ENCODE data around the gene UBP1.
"Not testable (repeated sequence)": the region's sequence is repeated elsewhere in the genome, so short reads cannot be mapped to it uniquely, and the experiment has no call there.

UBP1 gene

GRCh38 chr3:33424606-33425452, 15.4 kb downstream of the UBP1 start:
- Histone ChIP-seq H3K27me3 (replicated peaks; ENCODE audit: control insufficient read depth, insufficient read depth, low read length, poor library complexity, severe bottlenecking) (no peaks in the 10 kb centered on the region), H3K4me1 (ENCODE audit: control insufficient read depth, insufficient read depth, low read length, poor library complexity, severe bottlenecking) (peaks cover 7% of the 10 kb centered on the region), H3K9me3 (ENCODE audit: control insufficient read depth, low read length) (no peaks in the 10 kb centered on the region), H3K4me3 (ENCODE audit: insufficient read depth, low read depth, low read length, poor library complexity, severe bottlenecking) (no peak overlapping the region), H3K27ac (ENCODE audit: insufficient read depth, low read length, poor library complexity, severe bottlenecking) (no peak overlapping the region), H3K36me3 (ENCODE audit: control insufficient read depth, insufficient read depth, low read length) (peaks cover 31% of the 10 kb centered on the region)
- no peak for DNase-seq

DNA sequence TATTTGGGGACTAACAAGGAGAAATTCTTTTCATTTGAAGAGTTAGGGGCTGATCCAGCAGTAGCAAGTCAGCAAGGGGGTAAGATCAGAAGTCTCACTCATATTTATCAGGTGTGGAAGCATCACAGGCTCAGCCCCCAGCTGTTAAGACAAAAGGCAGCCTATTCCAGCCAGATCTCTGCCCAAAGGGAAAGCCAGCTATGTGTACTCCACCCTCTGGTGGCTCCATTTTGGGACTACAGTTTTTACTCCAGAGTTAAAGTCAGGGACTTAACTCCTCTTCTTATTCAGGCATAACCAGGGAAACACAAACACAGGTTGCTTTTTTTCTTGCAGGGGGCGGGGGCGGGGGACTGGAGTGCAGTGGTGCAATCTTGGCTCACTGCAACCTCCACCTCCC, 19.2 kb downstream of the UBP1 start:
- Histone ChIP-seq H3K27ac (ENCODE audit: insufficient read depth, low read length, poor library complexity, severe bottlenecking) (no peak overlapping the region), H3K27me3 (replicated peaks; ENCODE audit: control insufficient read depth, insufficient read depth, low read length, poor library complexity, severe bottlenecking) (no peaks in the 10 kb centered on the region), H3K4me1 (ENCODE audit: control insufficient read depth, insufficient read depth, low read length, poor library complexity, severe bottlenecking) (no peaks in the 10 kb centered on the region), H3K9me3 (ENCODE audit: control insufficient read depth, low read length) (no peaks in the 10 kb centered on the region), H3K36me3 (ENCODE audit: control insufficient read depth, insufficient read depth, low read length) (peaks cover 45% of the 10 kb centered on the region), H3K4me3 (ENCODE audit: insufficient read depth, low read depth, low read length, poor library complexity, severe bottlenecking) (no peak overlapping the region)
- DNase-seq: no peak

- H3K4me1 ChIP-seq (ENCODE audit: control insufficient read depth, insufficient read depth, low read length, poor library complexity, severe bottlenecking): no peaks in the 10 kb centered on the region
- no peaks in the 10 kb centered on the region for H3K27me3 ChIP-seq (replicated peaks; ENCODE audit: control insufficient read depth, insufficient read depth, low read length, poor library complexity, severe bottlenecking)
- no peak overlapping the region for H3K27ac ChIP-seq (ENCODE audit: insufficient read depth, low read length, poor library complexity, severe bottlenecking)
- H3K36me3 ChIP-seq (ENCODE audit: control insufficient read depth, insufficient read depth, low read length): peaks cover 41% of the 10 kb centered on the region
- no peak for DNase-seq
- H3K9me3 ChIP-seq (ENCODE audit: control insufficient read depth, low read length): no peaks in the 10 kb centered on the region
- H3K4me3 ChIP-seq (ENCODE audit: insufficient read depth, low read depth, low read length, poor library complexity, severe bottlenecking): no peak overlapping the region
Observed at GRCh38 chr3:33419948-33420347, 20.3 kb downstream of the UBP1 start.

DNA sequence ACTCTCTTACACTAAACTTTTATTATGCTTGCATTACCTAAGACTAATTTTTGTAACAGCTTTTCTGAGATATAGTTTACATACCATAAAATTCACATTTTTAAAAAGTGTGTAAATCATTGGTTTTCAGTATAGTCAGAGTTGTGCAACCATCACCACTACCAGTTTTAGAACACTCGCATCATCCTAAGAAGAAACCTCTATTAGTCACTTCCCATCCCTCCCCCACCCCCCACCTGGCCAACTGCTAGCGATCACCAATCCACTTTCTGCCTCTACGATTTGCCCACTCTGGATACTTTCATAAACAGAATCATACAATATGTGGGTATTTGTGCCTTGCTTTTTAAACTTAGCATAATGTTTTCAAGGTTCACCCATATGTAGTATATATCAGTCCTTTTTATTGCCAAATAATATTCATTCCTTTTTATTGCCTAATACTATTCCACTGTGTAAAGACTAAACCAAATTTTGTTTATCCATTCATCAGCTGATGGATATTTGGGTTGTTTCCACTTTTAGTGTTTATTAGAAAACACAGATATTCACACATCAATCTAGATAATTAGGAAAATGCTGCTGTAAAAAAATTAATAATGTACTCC, 23.0 kb downstream of the UBP1 start:
- H3K4me3 ChIP-seq (ENCODE audit: insufficient read depth, low read depth, low read length, poor library complexity, severe bottlenecking): no peak overlapping the region
- DNase-seq: no peak
- H3K36me3 ChIP-seq (ENCODE audit: control insufficient read depth, insufficient read depth, low read length): peaks cover 33% of the 10 kb centered on the region
- H3K9me3 ChIP-seq (ENCODE audit: control insufficient read depth, low read length): no peaks in the 10 kb centered on the region
- no peaks in the 10 kb centered on the region for H3K27me3 ChIP-seq (replicated peaks; ENCODE audit: control insufficient read depth, insufficient read depth, low read length, poor library complexity, severe bottlenecking)
- no peaks in the 10 kb centered on the region for H3K4me1 ChIP-seq (ENCODE audit: control insufficient read depth, insufficient read depth, low read length, poor library complexity, severe bottlenecking)
- no peak overlapping the region for H3K27ac ChIP-seq (ENCODE audit: insufficient read depth, low read length, poor library complexity, severe bottlenecking)

GRCh38 chr3:33410816-33411215, 29.4 kb downstream of the UBP1 start:
- not testable (repeated sequence) for H3K9me3 ChIP-seq (ENCODE audit: control insufficient read depth, low read length); DNase-seq; H3K4me1 ChIP-seq (ENCODE audit: control insufficient read depth, insufficient read depth, low read length, poor library complexity, severe bottlenecking); H3K27ac ChIP-seq (ENCODE audit: insufficient read depth, low read length, poor library complexity, severe bottlenecking); H3K27me3 ChIP-seq (replicated peaks; ENCODE audit: control insufficient read depth, insufficient read depth, low read length, poor library complexity, severe bottlenecking); H3K4me3 ChIP-seq (ENCODE audit: insufficient read depth, low read depth, low read length, poor library complexity, severe bottlenecking)
- peaks cover 57% of the 10 kb centered on the region for H3K36me3 ChIP-seq (ENCODE audit: control insufficient read depth, insufficient read depth, low read length)

GRCh38 chr3:33403756-33404155, 36.4 kb downstream of the UBP1 start:
- H3K4me3 ChIP-seq (ENCODE audit: insufficient read depth, low read depth, low read length, poor library complexity, severe bottlenecking): no peak overlapping the region
- H3K36me3 ChIP-seq (ENCODE audit: control insufficient read depth, insufficient read depth, low read length): peaks cover 64% of the 10 kb centered on the region
- no peaks in the 10 kb centered on the region for H3K9me3 ChIP-seq (ENCODE audit: control insufficient read depth, low read length)

GRCh38 chr3:33402936-33403335, 37.3 kb downstream of the UBP1 start:
- no peaks in the 10 kb centered on the region for H3K4me1 ChIP-seq (ENCODE audit: control insufficient read depth, insufficient read depth, low read length, poor library complexity, severe bottlenecking)
- H3K4me3 ChIP-seq (ENCODE audit: insufficient read depth, low read depth, low read length, poor library complexity, severe bottlenecking): no peak overlapping the region
- H3K27me3 ChIP-seq (replicated peaks; ENCODE audit: control insufficient read depth, insufficient read depth, low read length, poor library complexity, severe bottlenecking): no peaks in the 10 kb centered on the region
- H3K9me3 ChIP-seq (ENCODE audit: control insufficient read depth, low read length): no peaks in the 10 kb centered on the region
- H3K36me3 ChIP-seq (ENCODE audit: control insufficient read depth, insufficient read depth, low read length): peaks cover 65% of the 10 kb centered on the region
- no peak for DNase-seq
- H3K27ac ChIP-seq (ENCODE audit: insufficient read depth, low read length, poor library complexity, severe bottlenecking): no peak overlapping the region

More at GRCh38 chr3:33403756-33404155, 36.4 kb downstream of the UBP1 start:
- no peak for DNase-seq
- H3K4me1 ChIP-seq (ENCODE audit: control insufficient read depth, insufficient read depth, low read length, poor library complexity, severe bottlenecking): no peaks in the 10 kb centered on the region
- H3K27ac ChIP-seq (ENCODE audit: insufficient read depth, low read length, poor library complexity, severe bottlenecking): no peak overlapping the region
- H3K27me3 ChIP-seq (replicated peaks; ENCODE audit: control insufficient read depth, insufficient read depth, low read length, poor library complexity, severe bottlenecking): no peaks in the 10 kb centered on the region

DNA sequence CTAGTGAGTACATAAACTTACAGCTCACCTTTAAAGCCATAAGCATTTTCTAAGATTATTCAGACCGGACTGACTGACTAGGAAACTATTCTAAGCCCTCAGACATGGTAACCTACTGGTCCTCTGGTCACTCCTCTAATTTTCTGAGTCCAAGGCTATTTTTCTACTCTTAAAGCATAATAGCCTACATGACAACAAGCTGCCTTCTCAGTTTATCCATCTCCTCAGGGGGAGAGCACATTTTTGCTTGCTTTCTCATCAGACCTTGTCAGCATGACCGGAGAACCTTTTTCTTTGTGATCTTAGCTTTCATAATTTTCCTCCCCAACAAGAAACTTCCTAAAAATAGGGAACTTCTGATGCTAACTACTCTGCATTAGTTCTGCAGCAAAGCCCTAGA, 38.4 kb downstream of the UBP1 start:
- H3K9me3 ChIP-seq (ENCODE audit: control insufficient read depth, low read length): no peaks in the 10 kb centered on the region
- H3K4me1 ChIP-seq (ENCODE audit: control insufficient read depth, insufficient read depth, low read length, poor library complexity, severe bottlenecking): no peaks in the 10 kb centered on the region
- H3K27me3 ChIP-seq (replicated peaks; ENCODE audit: control insufficient read depth, insufficient read depth, low read length, poor library complexity, severe bottlenecking): no peaks in the 10 kb centered on the region
- H3K27ac ChIP-seq (ENCODE audit: insufficient read depth, low read length, poor library complexity, severe bottlenecking): no peak overlapping the region
- no peak overlapping the region for H3K4me3 ChIP-seq (ENCODE audit: insufficient read depth, low read depth, low read length, poor library complexity, severe bottlenecking)
- peaks cover 66% of the 10 kb centered on the region for H3K36me3 ChIP-seq (ENCODE audit: control insufficient read depth, insufficient read depth, low read length)
- DNase-seq: no peak

GRCh38 chr3:33398410-33398809, 41.8 kb downstream of the UBP1 start:
- Histone ChIP-seq H3K4me3 (ENCODE audit: insufficient read depth, low read depth, low read length, poor library complexity, severe bottlenecking) (no peak overlapping the region), H3K27ac (ENCODE audit: insufficient read depth, low read length, poor library complexity, severe bottlenecking) (no peak overlapping the region), H3K4me1 (ENCODE audit: control insufficient read depth, insufficient read depth, low read length, poor library complexity, severe bottlenecking) (no peaks in the 10 kb centered on the region), H3K36me3 (ENCODE audit: control insufficient read depth, insufficient read depth, low read length) (peaks cover 87% of the 10 kb centered on the region), H3K27me3 (replicated peaks; ENCODE audit: control insufficient read depth, insufficient read depth, low read length, poor library complexity, severe bottlenecking) (no peaks in the 10 kb centered on the region), H3K9me3 (ENCODE audit: control insufficient read depth, low read length) (no peaks in the 10 kb centered on the region)
- DNase-seq: no peak

DNA sequence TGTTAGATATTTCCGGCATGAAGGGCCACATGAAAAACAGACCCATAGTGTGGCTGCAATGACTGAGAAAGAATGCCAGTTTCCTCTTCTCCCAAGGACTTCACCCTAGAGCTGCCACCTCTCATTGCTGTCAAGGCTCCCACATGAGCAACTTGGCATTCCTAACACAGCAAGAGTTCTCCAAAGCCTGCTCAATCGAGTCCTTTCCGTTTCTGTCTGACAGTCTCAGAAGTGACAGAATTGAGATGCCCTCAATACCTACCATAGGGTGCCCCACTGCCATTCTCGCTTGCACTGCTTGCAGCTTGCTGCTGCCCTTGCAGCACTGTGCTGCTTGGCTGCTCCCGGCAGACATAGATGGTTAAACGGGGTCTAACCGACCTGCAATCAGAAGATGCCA, 44.3 kb downstream of the UBP1 start:
- DNase-seq: no peak
- Histone ChIP-seq H3K4me1 (ENCODE audit: control insufficient read depth, insufficient read depth, low read length, poor library complexity, severe bottlenecking) (no peaks in the 10 kb centered on the region), H3K27me3 (replicated peaks; ENCODE audit: control insufficient read depth, insufficient read depth, low read length, poor library complexity, severe bottlenecking) (no peaks in the 10 kb centered on the region), H3K4me3 (ENCODE audit: insufficient read depth, low read depth, low read length, poor library complexity, severe bottlenecking) (no peak overlapping the region), H3K27ac (ENCODE audit: insufficient read depth, low read length, poor library complexity, severe bottlenecking) (no peak overlapping the region), H3K9me3 (ENCODE audit: control insufficient read depth, low read length) (no peaks in the 10 kb centered on the region), H3K36me3 (ENCODE audit: control insufficient read depth, insufficient read depth, low read length) (peaks cover 93% of the 10 kb centered on the region)
